HG02852 (cell line): Measurements from ENCODE around the gene PSMA7.

Experiments
- ATAC-seq: cut with Tn5 transposase; IDR thresholded peaks from one replicate; pipeline ENCODE4 v1.9.1; 2021; ENCODE audit warnings: mild to moderate bottlenecking, moderate library complexity; ENCODE audit not compliant: unreplicated experiment

The PSMA7 gene

DNA sequence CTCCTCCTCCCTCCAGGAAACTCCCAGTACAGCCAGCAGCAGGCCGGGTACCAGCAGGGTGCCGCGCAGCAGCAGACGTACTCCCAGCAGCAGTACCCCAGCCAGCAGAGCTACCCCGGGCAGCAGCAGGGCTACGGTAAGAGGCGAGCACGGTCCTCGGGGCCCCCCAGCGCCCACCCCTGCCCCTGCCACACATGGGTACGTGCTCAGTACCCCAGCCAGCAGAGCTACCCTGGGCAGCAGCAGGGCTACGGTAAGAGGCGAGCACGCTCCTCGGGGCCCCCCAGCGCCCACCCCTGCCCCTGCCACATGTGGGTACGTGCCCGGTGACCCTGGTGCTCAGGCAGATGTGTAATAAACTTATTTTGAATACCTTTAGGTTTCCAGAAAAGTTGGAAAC lies 29.5 kb upstream of the PSMA7 start:
- ATAC-seq = no peak

DNA sequence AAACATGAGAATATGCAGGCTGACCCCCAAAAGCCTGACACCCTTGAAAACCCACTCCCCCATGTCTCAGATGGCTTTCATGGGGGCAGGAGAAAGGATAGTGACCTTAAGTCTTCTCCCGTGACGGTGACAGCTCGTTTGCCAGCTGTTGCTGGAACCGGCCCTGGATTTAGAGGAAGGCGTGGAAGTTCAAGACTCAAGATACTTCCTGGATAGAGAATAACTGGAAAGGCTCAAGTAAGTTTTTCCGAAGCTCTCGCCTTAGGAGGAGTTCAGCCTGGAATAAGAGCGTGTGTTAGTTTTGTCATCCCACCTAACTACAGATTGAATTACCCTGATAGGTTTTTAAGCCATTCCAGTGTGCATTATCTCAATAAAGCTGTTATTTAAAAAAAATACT lies 28.1 kb upstream of the PSMA7 start:
- no peak for ATAC-seq

DNA sequence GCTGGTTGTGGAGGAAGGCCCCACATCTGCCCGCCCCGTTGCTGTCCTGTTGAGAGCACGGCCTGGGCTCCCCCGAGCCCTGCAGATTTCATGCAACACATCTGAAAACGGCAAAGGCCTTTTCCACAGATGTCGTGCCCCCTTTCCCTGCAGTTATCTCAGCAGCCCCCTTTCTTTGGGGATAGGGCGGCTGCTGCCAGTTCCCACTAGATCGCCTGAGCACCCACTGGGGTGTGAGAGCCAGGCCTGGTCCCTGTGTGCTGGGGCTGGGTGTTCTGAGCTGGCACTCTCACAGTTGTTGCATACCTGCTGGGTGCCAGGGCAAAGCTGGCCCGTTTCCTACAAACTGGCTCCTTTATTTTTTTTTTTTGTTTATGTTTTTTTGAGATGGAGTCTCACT lies 27.3 kb upstream of the PSMA7 start:
- no peak for ATAC-seq

DNA sequence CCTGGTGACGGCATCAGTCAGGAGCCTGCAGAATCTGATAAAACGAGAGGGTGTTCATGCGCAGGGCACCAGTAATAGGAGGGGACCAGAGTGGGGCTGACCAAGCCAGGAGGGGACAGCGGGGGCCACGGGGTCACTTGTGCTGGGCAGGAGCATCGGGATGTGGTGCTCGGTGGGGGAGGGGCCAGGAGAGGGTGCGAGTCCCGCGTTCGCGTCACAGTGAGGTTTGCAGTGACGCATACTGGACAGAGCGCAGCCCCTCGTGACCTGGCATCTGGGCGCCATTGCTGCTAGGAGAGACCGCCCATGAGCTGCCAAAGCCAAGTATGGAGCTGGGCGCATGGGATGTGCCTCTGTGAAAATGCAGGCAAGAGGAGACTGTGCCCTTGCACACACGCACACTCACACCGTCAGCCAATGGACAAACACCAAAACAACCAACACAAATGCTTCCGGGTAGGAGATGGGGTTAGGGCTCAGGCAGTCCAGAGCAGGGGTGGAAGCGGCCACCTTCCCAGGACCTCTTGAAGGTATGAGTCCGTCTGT lies 25.8 kb upstream of the PSMA7 start:
- ATAC-seq = no peak

DNA sequence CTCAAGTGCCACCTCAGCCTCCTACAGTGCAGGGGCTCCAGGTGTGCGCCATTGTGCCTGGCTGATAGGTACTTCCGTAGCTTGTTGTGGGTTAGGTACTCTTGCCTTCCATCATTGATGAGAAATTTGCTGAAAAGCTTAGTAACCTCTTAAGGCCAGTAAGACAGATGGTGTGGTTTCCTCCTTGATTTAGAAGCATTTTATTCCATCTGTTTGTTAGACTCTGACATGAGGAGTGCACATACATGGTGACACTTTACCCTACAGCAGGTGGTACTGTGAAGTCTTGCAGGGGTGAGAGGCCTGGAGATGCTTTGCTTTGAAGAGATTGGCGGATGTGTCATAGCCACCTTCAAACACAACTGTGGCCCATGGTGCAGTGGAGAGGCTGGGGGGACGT lies 24.9 kb upstream of the PSMA7 start:
- no peak for ATAC-seq

DNA sequence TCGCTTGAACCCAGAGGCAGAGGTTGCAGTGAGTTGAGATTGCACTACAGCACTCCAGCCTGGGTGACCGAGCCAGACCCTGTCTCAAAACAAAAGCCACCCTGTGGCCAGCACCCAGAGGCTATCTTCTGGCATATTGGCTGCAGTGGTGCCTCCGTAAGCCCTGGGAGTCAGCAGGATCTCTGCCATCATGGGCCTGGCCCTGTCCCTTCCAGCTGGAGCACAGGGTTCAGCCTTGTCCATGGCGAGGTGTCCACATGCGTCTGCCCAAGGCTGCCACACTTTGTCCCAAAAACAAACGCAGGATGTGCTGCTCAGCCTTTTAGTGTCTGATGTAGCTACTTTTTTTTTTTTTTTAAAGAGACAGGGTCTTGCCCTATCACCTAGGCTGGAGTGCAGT lies 24.3 kb upstream of the PSMA7 start:
- ATAC-seq = no peak

DNA sequence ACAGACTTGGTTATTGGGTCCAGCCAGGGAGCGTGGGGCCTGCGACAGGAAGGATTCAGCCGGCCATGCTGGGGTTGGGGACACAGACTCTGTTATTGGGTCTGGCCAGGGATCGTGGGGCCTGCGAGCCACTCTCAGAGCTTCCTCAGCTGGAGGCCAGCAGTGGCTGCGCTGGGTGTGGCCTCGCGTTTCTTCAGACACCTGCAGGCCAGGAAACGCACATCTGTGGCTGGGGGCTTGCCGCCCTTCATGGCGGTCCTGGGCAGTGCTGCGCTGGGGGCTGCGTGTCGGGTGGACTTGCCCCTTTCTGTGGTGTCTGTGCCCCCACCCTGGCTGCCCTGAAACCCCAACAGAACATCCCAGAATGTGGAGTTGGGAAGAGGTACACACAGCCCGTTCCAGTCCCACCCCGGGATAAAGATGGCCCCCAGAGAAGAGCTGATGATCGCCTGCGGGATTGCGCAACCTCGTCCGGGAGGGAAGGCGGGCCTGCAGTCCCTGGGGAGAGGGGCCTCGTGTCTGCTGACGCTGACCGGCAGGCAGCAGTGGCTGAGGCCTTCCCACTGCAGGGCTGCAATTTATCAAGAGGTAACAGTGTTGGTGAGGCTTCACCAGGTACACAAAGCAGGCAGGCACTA lies 22.7 kb upstream of the PSMA7 start:
- ATAC-seq = no peak

DNA sequence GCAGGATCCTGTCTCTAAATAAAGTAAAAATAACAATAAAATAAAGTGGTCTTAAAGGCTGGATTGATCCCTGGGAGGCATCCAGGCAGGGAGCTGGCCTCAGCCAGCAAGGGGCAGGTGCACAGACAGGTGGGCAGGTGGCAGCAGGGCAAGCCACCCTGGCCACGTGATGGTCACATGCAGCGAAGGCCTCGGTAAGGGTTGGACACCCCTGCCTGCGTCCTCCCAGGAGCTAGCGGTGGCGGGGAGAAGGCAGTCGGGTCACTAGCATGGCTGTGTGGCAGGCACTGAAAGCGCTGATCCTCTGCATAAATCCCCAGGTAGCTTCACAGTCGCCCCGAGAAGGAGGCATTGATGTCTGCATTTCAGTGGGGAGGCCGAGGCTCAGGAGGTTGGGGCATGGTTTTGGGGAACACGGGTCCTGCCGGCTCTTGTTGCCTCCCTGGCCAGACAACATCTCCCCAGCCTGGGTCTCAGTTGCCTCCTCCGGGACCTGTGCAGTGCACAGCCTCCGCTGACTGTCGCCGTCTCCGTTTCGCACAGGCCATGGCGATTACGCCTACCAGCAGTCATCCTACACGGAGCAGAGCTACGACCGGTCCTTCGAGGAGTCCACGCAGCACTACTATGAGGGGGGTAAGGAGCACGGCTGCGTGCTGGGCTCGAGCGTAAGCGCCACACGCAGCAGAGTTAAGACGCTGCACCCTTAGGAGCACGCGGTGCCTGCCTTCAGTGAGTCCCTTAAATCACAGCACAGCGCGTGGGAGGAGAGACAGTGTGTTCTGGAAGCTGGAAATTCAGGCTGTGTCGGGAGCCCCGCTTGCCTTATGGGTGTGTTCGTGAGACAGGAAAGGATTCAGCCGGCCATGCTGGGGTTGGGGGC lies 21.9 kb upstream of the PSMA7 start:
- ATAC-seq = no peak

DNA sequence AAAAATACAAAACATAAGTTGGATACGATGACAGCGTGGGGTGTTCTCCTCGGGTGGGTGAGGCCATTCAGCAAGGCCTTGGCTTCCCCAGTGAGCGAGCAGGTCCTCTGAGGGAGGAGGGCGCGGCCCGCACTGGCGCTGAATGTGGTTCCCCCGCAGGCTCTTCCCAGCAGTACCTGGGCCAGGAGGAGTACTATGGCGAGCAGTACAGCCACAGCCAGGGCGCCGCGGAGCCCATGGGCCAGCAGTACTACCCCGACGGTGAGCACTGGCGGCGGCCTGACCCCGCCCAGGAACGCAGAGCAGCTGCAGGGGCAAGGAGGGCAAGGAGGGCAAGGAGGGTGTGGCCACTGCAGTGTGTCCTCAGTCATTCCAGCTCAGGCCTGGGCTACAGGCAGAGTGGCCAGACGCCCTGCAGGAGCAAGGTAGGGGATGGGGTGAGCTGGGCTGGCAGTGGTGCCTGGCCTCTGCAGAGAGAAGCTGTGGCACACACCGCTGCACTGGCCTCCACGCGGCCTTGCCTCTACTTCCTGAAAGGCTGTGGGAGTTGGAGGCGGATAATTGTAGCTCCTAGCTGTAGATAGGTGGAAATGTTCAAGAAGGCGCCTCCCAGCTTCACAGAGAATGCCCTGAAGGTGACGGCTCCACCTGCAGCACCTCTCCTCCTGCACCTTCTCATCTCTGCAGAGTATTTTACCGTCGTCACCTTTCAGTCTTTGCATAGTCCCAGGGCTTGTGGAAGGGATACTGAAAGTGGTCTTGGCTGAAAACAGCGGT lies 21.0 kb upstream of the PSMA7 start:
- no peak for ATAC-seq

DNA sequence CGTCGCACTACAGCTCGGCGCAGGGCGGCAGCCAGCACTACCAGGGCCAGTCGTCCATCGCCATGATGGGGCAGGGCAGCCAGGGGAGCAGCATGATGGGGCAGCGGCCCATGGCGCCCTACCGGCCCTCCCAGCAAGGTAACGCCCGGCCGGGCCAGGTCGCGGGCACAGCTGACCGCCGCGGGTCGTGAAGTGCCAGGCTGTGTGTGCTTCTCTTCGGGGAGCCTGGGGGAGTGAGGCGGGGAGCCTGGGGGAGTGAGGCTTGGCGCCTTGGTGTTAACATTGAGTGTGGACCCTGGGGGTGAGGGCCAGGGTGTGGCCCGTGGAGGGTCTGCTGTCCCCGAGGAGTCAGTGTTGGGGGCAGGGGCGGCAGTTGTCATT lies 20.3 kb upstream of the PSMA7 start:
- no peak for ATAC-seq

DNA sequence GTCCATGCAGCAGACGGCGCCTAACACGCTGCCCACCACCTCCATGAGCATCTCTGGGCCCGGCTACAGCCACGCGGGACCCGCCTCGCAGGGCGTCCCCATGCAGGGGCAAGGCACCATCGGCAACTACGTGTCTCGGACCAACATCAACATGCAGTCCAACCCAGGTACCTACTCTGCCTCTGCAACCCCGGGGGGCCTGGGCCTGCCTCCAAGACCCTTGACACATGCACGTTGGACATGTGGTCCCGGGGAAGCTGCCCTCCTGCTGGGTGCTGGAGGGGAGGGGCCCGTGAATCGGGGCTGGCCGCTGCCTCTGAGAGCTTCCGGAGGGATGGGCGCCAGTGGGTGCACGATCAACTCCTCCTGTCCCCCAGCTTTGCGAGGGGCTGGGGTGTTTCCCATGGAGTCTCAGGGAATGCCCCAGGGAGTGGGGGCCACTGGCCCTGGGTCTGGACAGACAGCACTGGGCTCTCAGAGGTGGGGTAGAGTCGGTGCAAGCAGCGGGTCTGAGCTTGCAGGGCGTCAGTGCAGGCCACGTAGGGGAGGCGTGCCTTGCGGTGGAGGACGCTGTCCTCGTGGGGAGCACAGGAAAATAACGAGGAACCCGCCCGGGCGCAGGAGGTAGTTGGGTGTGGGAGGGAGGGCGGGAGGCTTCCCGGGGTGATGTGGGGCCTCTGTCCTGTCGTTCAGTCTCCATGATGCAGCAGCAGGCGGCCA lies 19.7 kb upstream of the PSMA7 start:
- ATAC-seq = no peak

DNA sequence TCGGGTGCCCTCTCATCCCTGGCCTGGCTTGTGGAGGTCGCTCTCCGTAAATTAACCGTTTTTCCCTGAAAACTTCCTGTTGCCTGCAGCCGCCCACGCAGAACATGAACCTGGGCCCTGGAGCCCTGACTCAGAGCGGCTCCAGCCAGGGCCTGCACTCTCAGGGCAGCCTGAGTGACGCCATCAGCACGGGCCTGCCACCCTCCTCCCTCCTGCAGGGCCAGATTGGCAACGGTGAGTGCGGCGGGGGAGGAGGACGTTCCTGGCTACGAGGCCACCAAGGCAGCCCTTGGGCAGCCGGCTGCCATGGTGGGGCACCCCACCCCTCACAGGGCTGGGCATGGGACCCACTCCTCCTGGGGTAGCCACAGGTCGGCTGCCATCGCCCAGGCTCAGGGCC lies 18.2 kb upstream of the PSMA7 start:
- no peak for ATAC-seq

DNA sequence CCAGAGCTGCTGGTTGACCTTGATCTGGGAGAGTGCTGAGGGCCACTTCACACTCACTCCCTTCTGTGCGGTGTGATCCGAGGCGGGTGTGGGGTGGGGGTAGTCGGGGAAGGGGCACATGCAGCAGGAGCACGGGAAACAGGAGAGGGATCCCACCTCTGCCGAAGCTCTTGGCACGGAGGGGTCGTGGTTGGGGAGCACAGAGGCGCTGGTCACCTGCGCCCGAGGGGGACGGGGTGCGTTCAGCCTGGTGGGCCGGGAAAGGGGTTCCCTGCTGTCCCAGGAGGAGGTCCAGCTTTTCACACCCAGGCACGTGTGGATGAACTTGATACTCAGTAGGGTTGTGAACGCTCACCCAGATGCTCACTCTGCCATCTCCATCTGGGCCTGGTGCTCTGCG lies 17.7 kb upstream of the PSMA7 start:
- ATAC-seq = no peak

DNA sequence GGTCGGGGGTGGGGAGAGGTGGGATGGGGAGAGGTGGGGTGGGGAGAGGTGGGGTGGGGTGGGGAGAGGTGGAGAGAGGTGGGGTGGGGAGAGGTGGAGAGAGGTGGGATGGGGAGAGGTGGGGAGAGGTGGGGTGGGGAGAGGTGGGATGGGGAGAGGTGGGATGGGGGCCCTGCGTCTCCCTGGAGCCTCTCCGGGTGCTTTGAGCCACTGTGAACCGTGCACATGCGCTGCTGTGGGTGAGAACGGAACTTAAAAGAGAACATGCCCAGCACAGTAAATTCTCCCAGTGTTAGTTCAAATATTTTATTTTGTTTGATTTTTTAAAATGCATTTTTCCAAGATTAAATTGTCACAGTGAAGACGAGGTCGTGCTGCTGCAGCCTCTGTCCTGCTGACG lies 17.1 kb upstream of the PSMA7 start:
- ATAC-seq = no peak

DNA sequence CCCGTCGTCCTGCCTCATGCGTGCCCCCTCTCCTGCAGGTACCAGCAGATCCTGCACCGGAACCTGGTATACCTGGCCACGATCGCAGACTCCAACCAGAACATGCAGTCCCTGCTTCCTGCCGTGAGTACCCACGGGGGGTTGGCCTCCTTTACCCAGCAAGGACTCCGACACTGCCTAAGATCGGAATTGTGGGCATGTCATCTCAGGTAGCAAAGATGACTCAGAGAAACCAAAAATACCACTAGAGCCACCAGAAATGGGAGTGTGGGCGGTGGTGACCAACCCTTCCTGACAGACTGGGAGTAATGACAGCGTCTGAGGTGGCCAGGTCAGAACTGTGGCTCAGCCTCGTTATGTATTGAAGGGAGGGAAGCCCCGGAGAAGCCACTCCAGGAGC lies 16.6 kb upstream of the PSMA7 start:
- no peak for ATAC-seq

DNA sequence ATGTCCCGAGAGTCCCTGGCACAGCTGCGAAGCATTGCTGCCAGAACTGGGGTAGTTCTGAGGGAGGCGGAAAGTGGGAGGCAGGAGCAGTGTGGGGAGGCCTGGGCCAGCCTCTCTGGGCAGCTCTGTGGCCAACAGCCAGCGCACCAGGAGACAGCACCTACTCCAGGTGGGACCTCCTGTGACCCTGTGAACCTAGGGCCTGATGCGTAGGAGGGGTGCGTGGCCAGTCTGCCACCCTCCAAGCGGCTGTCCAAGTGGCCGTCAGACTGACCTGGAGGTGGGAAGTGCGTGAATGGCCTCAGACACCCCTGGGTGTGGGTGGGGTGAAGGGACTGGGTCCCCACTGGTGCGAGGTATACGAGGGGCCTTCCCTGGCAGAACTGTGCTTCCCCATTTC lies 15.9 kb upstream of the PSMA7 start:
- no peak for ATAC-seq

DNA sequence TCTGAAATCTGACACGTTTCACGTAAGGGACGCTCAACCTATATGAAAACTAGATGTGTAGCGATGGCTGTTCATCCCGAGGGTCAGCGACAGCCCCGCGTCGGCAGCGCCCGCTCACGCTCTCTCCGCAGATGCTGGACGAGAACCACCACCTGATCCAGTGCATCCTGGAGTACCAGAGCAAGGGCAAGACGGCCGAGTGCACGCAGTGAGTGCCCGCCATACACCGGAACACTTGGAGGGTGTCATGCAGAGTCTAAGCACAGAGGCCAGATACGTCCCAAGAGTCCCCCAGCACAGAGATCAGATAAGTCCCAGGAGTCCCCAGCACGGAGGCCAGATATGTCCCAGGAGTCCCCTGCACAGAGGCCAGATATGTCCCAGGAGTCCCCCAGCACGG lies 15.3 kb upstream of the PSMA7 start:
- ATAC-seq = no peak

DNA sequence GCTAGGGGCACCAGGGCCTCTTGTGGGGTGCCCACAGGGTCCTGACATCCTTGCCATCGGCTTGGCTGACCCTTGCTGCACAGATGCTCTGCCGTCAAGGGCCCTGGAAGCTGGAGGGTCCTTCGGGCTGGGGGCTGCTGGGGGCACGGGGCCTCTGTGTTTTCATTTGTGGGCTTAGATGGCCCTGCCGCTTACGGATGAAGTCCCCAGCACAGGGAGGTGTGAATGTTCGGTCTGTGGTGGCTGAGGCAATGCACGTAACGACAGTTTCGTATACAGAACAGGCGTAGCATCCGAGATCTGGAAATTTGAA lies 14.8 kb upstream of the PSMA7 start:
- no peak for ATAC-seq

DNA sequence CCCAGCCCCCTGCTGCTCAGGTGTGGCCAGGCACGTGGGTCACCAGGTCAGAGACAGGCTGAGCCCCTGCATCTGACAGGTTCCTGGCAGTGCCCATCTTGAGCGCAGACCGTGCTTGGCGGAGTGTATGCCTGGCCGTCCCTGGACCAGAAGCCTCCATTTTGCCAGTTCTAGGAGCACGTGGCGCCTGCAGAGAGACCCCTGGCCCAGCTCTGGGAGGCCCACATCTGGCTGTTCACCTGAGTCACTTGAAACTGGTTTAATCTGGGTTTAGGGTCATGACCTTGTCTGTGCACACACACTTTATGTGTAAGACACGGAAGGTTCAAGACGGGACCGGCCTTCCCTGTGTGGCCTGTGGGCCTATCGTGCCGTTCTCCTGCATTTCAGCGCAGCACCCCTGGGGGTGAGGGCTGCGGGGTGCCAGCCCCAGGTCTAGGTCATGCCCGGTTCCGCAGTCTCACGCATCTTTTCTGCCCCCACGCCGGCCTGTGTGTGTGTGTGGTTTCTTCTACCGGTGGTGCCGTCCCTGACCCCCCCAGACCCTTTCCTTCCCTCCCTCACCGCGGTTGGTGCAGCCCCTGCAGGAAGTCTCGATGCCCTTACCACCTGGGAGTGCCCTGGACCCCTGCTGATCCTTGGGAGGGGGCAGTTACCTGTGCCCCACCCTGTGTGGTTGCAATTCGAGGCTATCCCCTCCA lies 14.3 kb upstream of the PSMA7 start:
- ATAC-seq = no peak

DNA sequence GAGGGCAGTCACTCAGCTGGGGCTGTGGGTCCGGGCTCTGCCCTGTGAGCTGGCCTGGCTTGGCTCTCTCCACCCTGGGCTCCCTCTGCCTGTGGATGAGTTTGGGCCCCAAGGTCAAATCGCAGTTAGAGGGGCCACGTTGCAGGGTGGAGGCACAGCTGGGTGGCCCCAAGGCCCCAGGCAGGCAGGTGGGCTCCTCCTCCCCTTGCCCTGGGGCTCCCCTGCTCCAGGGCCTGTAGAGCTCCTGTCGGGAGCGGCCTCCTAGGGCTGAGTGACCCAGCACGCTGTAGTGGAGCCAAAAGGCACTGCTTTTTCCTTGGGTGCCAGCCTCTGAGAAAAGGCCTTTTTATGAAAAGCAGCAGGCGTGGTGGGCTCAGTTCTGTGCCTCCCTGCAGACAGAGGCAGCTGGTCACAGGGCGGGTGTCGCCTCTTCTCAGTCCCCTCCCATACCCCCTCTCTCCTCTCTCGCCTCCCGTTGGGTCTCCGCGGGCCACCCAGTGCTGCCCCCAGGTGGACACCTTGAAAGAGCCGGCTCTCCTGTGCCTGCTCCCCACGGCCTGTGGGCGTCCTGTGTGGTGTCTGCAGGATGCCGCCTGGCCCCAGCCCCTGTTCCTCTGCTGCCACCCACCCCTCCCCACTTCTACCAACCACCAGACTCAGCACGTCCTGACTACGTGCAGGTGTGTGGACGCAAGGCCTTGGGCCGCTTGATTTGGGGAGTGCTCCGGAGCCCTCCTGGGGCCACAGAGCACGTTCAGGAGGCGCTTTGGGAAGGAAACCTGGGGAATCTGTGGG lies 13.6 kb upstream of the PSMA7 start:
- ATAC-seq = no peak
